HG02623 (cell line): ENCODE results near the gene TSC22D2.
"Not testable (repeated sequence)": the region's sequence is repeated elsewhere in the genome, so short reads cannot be mapped to it uniquely, and the experiment has no call there.

Source experiments
- ATAC-seq: cut with Tn5 transposase; IDR thresholded peaks from one replicate; pipeline ENCODE4 v1.9.1; 2021; ENCODE audit warnings: moderate library complexity; ENCODE audit not compliant: unreplicated experiment

Gene TSC22D2

DNA sequence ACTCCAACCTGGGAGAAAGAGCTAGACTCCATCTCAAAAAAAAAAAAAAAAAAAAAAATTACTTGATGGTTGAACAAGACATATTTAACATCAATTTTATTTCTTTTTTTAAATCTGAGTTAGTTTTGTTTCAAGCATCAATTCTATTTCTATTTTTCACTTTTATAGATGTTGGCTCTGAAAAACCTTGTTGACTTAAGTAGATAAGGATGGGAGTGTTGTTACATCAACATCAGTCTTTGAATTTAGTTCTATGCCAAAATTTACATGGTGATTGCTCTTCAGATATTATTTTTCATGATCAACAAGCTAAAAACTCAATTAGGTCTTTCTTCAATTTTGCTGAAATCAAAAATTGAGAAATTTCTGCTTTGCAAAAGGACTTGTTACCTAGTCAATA lies 71.3 kb downstream of the TSC22D2 start:
- ATAC-seq = no peak

DNA sequence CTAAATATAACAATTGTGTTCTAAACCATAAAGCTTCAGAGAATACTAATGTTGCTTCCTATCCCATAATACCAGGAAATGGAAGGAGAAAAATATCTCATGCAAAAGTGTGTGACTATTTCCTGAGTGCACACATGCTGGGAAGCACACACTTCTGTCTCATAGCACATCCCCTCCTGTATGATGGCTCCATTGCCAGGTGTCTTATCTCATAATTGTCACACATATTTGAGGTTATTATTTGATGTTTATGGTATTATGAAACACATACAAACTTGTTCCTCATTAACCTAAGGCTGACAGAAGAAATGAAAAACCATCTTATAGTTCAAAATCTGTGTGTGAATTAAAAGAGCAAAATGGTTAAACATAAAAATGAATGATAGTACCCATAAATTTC lies 72.8 kb downstream of the TSC22D2 start:
- no peak for ATAC-seq

DNA sequence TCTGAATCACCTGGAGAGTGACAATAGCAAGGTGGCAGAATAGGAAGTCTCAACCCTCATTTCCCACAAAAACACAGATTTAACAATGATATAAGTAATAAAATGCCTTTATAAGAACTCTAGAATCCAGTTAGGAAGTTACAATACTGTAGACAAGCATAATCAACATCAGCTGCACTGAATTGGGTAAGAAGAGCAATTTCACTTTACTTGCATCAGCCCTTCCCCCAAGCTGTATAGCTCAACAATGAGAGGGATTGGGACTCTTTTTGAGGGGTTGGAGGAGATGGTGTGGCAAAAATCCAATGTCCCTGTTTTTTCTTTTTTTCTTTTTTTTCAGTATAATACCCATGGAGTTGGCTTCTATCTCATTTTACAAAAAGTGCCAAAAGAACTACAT lies 75.1 kb downstream of the TSC22D2 start:
- no peak for ATAC-seq

DNA sequence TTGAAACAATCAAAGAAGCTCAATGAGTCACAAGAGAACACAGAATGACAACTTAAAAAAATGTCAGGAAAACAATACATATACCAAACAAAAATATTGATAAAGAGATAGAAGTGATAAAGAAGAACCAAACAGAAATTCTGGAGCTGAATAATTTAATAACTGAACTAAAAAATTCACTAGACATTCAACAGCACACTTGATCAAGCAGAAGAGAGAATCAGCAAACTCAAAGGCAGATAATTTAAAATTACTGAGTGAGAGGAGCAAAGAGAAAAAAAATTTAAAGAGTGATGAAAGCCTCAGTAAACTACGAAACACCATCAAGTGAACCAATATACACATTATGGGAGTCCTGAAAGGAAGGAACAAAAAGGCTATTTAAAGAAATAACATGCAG lies 76.3 kb downstream of the TSC22D2 start:
- no peak for ATAC-seq

DNA sequence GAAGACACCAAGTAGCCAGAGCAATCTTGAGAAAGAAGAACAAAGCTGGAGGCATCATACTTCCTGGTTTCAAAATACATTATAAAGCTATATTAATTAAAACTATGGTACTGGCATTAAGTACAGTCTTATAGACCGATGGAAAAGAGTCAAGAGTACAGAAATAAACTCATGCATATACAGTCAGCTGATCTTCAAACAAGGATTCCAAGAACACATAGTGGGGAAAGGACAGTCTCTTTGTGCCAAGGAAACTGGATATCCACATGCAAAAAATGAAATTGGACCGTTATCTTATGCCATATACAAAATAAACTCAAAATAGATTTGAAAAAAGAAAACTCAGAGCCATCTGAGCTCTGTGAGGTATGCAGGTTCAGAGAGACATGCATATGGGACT lies 80.8 kb downstream of the TSC22D2 start:
- ATAC-seq = no peak

DNA sequence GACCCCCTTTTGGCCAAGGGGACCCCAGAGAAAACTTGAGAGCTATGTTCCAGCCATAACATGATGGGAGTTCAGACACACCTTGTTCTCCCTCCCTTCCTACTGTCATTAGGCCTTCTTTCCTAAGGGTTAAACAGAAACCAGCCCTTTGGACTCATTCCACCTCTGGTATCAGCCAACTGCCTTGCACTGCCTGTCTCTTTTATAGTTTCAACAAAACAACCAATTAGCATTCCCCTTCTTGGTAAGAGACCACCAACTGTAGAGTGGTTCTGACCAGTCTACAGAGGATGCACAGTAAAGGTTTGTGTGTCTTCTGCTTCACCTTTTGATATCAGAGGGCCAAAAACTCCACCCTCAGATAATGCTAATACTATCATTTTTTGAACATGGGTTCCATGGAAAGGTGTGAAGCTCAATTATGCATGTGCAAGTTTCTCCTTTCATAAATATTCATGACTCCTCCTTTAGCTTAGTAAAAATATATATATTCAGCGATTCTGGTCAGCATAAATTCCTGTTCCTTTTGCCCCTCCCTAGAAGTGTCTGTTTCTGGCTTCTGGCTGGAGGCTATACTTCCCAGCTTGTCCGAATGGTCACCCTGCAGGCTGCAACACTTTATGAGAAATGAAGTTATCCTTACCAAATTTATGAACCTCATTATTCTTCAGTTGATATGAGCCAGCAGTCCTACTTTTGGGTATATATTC lies 82.3 kb downstream of the TSC22D2 start:
- ATAC-seq = no peak

DNA sequence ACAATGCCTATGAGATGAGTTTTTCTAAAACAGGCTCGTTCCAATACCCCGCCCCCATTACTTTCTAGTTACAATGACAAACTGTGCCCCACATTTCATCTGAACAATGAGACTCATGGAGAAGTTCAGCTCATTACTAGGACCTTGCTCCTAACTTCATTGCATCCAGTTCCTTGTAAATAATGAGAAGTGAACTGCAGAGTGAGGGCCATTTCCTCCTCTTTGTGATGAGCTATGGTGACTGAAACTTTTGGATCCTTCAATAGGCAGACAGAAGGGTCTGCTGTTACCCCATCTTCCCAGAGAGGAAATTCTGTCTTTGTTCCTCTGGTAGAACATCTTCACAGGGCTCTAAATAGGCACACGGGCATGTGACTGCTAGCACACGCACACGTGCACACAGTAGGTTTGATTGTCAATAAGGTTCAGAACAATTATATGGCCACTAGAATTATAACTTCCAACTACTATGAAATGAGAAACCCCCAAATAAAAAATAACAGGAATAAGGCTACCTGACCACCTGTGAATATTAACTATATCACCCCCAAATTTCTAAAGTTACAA lies 86.4 kb downstream of the TSC22D2 start:
- no peak for ATAC-seq

DNA sequence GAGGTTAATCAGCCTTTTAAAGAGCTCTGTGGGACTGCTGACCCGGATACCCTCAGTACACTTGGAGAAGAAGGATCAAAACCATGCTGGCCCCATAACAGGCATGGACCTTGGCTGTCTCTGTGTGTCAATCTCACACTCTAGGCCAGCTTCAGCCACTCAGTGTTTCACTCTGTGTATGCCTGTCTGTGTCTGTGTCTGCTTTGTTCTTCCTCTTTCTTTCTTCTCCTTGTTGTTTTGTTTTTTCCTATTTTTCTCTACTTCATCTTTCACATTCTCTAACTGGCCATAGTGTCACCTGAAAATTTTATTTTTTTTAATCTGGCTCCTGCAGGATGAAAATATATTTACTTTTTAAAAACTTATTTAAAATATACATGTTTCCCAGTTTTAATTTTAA lies 87.1 kb downstream of the TSC22D2 start:
- no peak for ATAC-seq

DNA sequence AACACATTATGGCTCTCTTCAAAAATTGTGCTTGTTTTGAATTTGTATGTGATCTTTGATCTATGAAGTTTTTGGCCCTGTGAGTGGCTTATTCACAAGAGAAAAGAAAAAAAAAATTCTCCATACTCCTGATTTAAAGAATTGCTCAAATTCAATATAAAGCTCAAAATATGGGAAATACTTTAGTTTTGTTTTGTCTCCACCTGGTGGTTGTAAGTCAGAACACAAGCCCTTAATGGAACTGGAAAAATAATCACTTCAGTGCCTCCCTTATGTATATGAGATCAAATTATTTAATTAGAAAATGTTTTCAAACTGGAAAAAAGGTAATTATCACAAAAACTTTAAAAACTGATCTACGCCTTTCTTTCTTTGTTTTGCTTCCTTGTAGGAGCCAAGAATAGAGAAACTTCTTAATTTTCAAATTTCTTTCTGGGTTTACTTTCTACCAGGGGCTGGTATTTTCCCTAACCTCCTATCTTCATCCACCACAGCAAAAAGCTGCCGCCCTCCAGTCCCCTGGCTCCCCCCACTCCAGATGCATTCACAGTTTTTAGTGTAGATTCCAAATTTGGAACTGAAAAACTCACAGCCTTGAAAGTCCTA lies 87.6 kb downstream of the TSC22D2 start:
- no peak for ATAC-seq

DNA sequence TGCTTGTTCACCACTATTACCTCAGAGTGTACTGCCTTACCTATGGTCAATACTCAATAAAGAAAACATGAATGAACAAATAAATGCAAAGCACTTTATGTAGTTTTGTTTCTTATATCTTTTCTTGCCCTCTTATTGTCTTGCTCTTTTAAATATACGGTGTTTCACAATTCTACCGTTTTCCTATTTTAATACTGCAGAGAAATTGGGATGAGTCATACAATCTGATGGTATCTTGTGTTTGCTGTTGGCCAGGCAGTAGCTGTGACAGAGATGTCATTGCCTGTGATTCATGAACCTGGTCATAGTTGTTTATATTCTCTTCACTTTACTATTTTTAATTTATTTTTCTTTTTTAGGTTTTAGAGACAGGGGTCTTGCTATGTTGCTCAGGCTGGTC lies 89.9 kb downstream of the TSC22D2 start:
- no peak for ATAC-seq

DNA sequence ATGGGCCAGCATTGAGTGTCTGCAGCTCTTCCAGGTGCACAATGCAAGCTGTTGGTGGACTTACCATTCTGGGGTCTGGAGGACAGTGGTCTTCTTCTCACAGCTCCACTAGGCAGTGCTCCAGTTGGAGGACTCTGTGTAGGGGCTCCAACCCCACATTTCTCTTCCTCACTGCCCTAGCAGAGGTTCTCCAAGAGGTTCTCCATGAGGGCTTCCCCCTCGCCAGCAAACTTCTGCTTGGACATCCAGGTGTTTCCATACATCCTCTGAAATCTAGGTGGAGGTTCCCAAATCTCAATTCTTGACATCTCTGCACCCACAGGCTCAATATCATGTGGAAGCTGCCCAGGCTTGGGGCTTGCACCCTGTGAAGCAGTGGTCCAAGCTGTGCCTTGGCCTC lies 92.9 kb downstream of the TSC22D2 start:
- not testable (repeated sequence) for ATAC-seq

DNA sequence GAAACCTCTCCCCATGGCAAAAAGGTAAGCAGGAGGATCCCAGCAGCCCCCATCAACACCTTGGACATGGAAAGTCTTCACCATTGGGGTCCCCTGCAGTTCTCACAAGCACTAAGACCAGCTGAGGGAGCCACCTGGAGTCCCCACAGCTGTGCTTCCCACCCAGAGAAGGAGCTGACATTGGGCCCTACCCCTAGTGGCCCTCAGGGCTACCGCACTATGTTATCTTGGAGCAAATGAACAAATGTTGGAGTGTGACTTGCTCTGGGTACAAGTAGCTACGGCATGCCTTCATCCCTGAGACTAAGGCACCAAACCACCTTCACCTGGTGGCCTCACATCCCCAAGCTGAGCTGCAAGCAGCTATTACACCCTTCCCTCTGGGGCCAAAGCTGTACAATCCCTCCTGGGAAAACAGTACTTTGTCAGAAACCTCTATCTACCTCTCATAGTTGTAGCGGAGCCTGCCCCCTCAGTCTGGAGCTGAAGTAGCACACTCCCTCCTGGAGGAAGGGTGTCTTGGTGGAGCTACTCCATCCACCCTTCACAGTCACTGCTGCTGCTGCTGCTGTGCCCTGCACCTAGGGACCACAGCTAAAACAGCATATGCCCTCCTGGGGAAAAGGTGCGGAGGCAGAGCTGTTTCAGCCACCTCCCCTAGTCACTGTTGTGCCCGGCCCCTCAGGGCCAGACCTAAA lies 95.5 kb downstream of the TSC22D2 start:
- ATAC-seq = no peak

DNA sequence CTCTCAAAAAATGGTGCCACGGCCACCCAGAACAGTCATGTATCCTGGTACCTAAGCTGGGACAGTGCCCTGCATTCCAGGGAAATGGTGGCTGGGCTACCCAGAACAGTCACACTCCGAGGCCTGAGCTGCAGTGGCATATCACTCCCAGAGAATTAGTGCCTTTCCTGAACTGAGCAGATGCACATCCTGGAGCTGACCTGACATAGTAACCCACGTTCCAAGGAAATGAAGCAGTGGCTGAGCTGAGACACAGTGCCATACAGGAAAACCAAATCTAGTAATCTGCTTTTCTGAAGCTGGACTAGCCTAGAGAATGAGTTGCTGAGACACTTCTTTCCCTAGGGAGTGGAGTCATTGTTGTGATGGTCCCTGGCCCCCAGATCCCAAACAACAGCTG lies 96.4 kb downstream of the TSC22D2 start:
- ATAC-seq = no peak

DNA sequence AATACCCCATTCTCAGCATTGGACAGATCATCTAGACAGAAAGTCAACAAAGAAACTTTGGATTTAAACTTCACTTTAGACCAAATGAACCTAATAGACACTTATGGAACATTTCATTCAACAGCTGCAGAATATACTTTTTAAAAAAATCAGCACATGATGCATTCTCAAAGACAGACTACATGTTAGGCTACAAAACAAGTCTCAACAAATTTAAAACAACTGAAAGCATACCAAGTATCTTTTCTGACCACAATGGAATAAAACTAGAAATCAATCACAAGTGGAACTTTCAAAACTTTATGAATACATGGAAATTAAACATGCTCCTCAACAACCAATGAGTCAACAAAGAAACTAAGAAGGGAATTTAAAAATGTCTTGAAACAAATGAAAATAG lies 100.3 kb downstream of the TSC22D2 start:
- ATAC-seq = no peak

DNA sequence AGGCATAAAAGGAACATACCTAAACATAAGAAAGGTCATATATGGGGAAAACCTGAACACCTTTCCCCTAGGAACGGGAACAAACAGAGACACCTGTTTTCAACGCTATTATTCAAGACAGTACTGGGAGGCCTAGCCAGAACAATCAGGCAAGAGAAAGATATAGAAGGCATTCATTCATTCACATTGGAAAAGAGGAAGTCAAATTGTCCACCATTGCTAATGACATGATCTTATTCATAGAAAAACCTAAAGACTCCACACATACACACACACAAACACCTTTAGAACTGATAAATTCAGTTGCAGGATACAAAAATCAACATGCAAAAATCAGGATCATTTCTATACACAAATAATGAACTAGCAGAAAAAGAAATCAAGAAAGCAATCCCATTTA lies 101.7 kb downstream of the TSC22D2 start:
- no peak for ATAC-seq

DNA sequence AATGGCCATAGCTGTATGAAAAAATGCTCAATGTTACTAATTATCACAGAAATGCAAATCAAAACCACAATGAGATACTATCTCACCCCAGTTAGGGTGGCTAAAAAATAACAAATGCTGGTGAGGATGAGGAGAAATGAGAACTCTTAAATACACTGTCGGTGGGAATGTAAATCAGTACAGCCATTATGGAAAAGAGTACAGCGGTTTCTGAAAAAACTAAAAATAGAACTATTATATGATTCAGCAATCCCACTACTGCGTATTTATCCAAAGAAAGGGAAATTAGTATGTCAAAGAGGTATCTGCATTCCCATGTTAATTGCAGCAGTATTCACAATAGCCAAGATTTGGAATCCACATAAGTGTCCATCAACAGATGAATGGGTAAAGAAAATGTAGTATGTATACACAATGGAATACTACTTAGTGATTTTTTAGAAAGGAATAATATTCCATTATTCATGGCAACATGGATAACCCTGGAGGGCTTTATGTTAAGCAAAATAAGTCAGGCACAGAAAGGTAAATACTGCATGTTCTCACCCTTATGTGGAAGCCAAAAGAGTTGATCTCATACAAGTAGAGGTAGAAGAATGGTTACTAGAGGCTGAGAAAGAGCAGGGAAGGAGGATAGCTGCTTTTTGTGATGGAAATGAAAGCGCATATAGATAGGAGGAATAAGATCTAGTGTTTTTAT lies 103.2 kb downstream of the TSC22D2 start:
- no peak for ATAC-seq

DNA sequence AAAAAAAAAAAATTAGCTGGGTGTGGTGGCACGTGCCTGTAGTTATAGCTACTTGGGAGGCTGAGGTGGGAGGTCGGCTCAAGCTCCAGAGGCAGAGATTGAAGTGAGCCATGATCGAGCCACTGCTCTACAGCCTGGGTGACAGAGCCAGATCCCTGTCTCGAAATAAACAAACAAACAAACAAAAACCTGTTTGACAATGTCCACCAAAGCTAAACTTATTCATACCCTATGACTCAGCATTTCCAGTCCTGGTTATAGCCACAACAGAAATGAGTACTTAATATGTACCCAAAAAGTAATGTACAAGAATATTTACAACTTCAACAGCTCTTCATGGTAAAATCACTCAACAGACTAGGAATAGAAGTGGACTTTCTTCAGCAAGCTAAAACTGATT lies 107.1 kb downstream of the TSC22D2 start:
- no peak for ATAC-seq
